Sigmoid colon (tissue), 4 donors: ENCODE results near the gene DEF6.

Source experiments
- CTCF ChIP-seq, 4 experiments: fragments of 450-650 bp in 3 of 4; fragments of 200-600 bp in 1 of 4; IDR thresholded peaks; one replicate each; pipeline ENCODE4 v1.5.1; 2016 to 2019; ENCODE audit warnings: antibody characterized with exemption in 4 of 4, mild to moderate bottlenecking in 3 of 4, moderate library complexity in 2 of 4
- POLR2AphosphoS5 ChIP-seq, 4 donors: sonication (generic); formaldehyde crosslinking; IDR thresholded peaks; one replicate each; pipeline ENCODE4 v1.6.1; 2017; ENCODE audit warnings: antibody characterized with exemption in 4 of 4

- TF ChIP-seq POLR2AphosphoS5 (IDR thresholded peaks at IDR 0.05) (no peak), CTCF (IDR thresholded peaks at IDR 0.05) (no peak)
These were observed 64.6 kb downstream of the DEF6 start for GRCh38 chr6:35362200-35362599.
